ENCODE results near the gene BST1. TPM values are rescaled to one million over a fixed set of nuclear protein-coding genes. Genes with fewer than 3 reads are reported as not detected.

BST1 gene
- polyA plus RNA-seq, 1 donor (not counting 4 experiments of a cell fraction or from before 2014, with no cell fraction given): 1.2 TPM

DNA sequence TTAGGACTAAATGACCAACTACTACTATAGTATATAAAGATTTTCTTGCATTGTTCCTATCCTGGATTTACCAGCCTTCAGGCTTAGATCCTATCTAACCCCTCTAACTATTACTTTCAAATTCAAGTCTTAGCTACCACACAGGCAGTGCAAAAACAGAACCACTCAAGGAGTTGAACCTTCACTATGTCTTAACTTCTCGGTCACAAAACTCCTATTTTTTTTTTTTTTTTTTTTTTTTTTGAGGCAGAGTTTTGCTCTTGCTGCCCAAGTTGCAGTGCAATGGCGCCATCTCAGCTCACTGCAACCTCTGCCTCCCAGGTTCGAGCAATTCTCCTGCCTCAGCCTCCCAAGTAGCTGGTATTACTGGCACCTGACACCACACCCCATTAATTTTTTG is 27.5 kb upstream of the BST1 start:
- dilution Hi-C loops (cut with MboI; ENCODE audit: extremely low pct_ligation_motif_present, low sequenced_read_pairs): no loop called here
- Histone ChIP-seq H3K27ac (ENCODE audit: control insufficient read depth, insufficient read depth, low read length) (no peak overlapping the region), H3K79me2 (ENCODE audit: control insufficient read depth, insufficient read depth, low read length) (peaks cover 89% of the 10 kb centered on the region), H3K4me3 (ENCODE audit: control insufficient read depth in 2 of 3, extremely low read depth in 1 of 3, insufficient read depth in 2 of 3, low read depth in 1 of 3, low read length in 3 of 3) (no peak overlapping the region), H3K9ac (ENCODE audit: control insufficient read depth, extremely low read depth, insufficient read depth, low read length) (no peak overlapping the region), H3K27me3 (ENCODE audit: control insufficient read depth, extremely low read depth, insufficient read depth, low read length) (no peaks in the 10 kb centered on the region), H4K20me1 (ENCODE audit: control insufficient read depth, extremely low read depth, insufficient read depth, low read length) (no peaks in the 10 kb centered on the region), H3K9me3 (ENCODE audit: control insufficient read depth, low read depth, low read length) (no peaks in the 10 kb centered on the region), H3K36me3 (ENCODE audit: control insufficient read depth in 2 of 2, extremely low read depth in 1 of 2, insufficient read depth in 2 of 2, low read length in 2 of 2) (peaks cover 0 to 12% of the 10 kb centered on the region in 2 experiments), H3K9me1 (ENCODE audit: control insufficient read depth, extremely low read depth, insufficient read depth, low read length) (no peaks in the 10 kb centered on the region), H2AFZ (ENCODE audit: control insufficient read depth, low read length) (no peak overlapping the region), H3K4me2 (ENCODE audit: control insufficient read depth, extremely low read depth, insufficient read depth, low read depth, low read length) (no peak overlapping the region), H3K4me1 (ENCODE audit: control insufficient read depth, extremely low read depth, insufficient read depth, low read length) (peaks cover 51% of the 10 kb centered on the region)
- TF ChIP-seq, protein P1, sequence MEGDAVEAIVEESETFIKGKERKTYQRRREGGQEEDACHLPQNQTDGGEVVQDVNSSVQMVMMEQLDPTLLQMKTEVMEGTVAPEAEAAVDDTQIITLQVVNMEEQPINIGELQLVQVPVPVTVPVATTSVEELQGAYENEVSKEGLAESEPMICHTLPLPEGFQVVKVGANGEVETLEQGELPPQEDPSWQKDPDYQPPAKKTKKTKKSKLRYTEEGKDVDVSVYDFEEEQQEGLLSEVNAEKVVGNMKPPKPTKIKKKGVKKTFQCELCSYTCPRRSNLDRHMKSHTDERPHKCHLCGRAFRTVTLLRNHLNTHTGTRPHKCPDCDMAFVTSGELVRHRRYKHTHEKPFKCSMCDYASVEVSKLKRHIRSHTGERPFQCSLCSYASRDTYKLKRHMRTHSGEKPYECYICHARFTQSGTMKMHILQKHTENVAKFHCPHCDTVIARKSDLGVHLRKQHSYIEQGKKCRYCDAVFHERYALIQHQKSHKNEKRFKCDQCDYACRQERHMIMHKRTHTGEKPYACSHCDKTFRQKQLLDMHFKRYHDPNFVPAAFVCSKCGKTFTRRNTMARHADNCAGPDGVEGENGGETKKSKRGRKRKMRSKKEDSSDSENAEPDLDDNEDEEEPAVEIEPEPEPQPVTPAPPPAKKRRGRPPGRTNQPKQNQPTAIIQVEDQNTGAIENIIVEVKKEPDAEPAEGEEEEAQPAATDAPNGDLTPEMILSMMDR (optimal IDR thresholded peaks at IDR 0.05 in 1 of 3, IDR thresholded peaks at IDR 0.05 in 1 of 3, conservative IDR thresholded peaks at IDR 0.05 in 1 of 3; ENCODE audit: extremely low read depth in 1 of 3, insufficient read depth in 2 of 3, low read length in 3 of 3): no peak
- TF ChIP-seq EZH2 (IDR thresholded peaks at IDR 0.05; ENCODE audit: low read length): no peak
- no peak for FAIRE-seq
- no peak for DNase-seq (ENCODE audit: low read depth, low spot score)

- Histone ChIP-seq H3K9me1 (ENCODE audit: control insufficient read depth, extremely low read depth, insufficient read depth, low read length) (no peaks in the 10 kb centered on the region), H3K9ac (ENCODE audit: control insufficient read depth, extremely low read depth, insufficient read depth, low read length) (no peak overlapping the region), H3K27me3 (ENCODE audit: control insufficient read depth, extremely low read depth, insufficient read depth, low read length) (no peaks in the 10 kb centered on the region), H2AFZ (ENCODE audit: control insufficient read depth, low read length) (no peak overlapping the region), H3K27ac (ENCODE audit: control insufficient read depth, insufficient read depth, low read length) (no peak overlapping the region), H3K79me2 (ENCODE audit: control insufficient read depth, insufficient read depth, low read length) (peaks cover 89% of the 10 kb centered on the region), H3K4me1 (ENCODE audit: control insufficient read depth, extremely low read depth, insufficient read depth, low read length) (peaks cover 49% of the 10 kb centered on the region), H3K4me2 (ENCODE audit: control insufficient read depth, extremely low read depth, insufficient read depth, low read depth, low read length) (no peak overlapping the region), H3K36me3 (ENCODE audit: control insufficient read depth in 2 of 2, extremely low read depth in 1 of 2, insufficient read depth in 2 of 2, low read length in 2 of 2) (peaks cover 0 to 12% of the 10 kb centered on the region in 2 experiments), H3K4me3 (ENCODE audit: control insufficient read depth in 2 of 3, extremely low read depth in 1 of 3, insufficient read depth in 2 of 3, low read depth in 1 of 3, low read length in 3 of 3) (no peak overlapping the region), H3K9me3 (ENCODE audit: control insufficient read depth, low read depth, low read length) (no peaks in the 10 kb centered on the region), H4K20me1 (ENCODE audit: control insufficient read depth, extremely low read depth, insufficient read depth, low read length) (no peaks in the 10 kb centered on the region)
- dilution Hi-C loops (cut with MboI; ENCODE audit: extremely low pct_ligation_motif_present, low sequenced_read_pairs): no loop called here
- DNase-seq (ENCODE audit: low read depth, low spot score) (no peak), FAIRE-seq (no peak)
- no peak for TF ChIP-seq EZH2 (IDR thresholded peaks at IDR 0.05; ENCODE audit: low read length)
- TF ChIP-seq, protein P1 (optimal IDR thresholded peaks at IDR 0.05 in 1 of 3, IDR thresholded peaks at IDR 0.05 in 1 of 3, conservative IDR thresholded peaks at IDR 0.05 in 1 of 3; ENCODE audit: extremely low read depth in 1 of 3, insufficient read depth in 2 of 3, low read length in 3 of 3): no peak
Observed at GRCh38 chr4:15676039-15676438, 26.8 kb upstream of the BST1 start.
